PC-9 (cell line): ENCODE measurements around the gene LYPD6B. TPM values are rescaled to one million over a fixed set of nuclear protein-coding genes. Genes with fewer than 3 reads are reported as not detected.

Experiments used
- BruUV-seq: library from RNA; stranded (reverse); fragments of 400-500 nt; replicated peaks from 2 replicates; lab custom pipeline; 2021; lab: Mats Ljungman, UMichigan
- CTCF ChIA-PET: fragments of 300-600 bp; sonication (Branson Sonifier 250); formaldehyde crosslinking; loops from one replicate; lab custom pipeline; 2022; ENCODE audit warnings: antibody characterized with exemption; lab: Charles Lee
- POLR2A ChIA-PET: fragments of 300-600 bp; sonication (Branson Sonifier 250); formaldehyde crosslinking; loops from one replicate; lab custom pipeline; 2022; ENCODE audit warnings: antibody characterized with exemption; ENCODE audit not compliant: unreplicated experiment; lab: Charles Lee
- DNase-seq, 2 experiments: peaks; one replicate each; pipeline versions ENCODE4 v3.0.0 to v3.0.0-alpha.2; 2015 to 2022; ENCODE audit warnings: mixed read lengths in 1 of 2
- H2AFZ ChIP-seq: fragments of 200-600 bp; sonication (generic); 2 replicates; pipeline ENCODE4 v1.8.1; 2017; ENCODE audit warnings: antibody characterized with exemption
- H3F3A ChIP-seq: fragments of 200-600 bp; sonication (generic); 2 replicates; pipeline ENCODE4 v1.8.1; 2017; ENCODE audit warnings: antibody characterized with exemption, mild to moderate bottlenecking, low read depth; ENCODE audit not compliant: insufficient read depth
- H3K27ac ChIP-seq: fragments of 200-600 bp; sonication (generic); 2 replicates; pipeline ENCODE4 v1.6.1; 2016; ENCODE audit warnings: mixed run types
- H3K27me3 ChIP-seq: fragments of 200-600 bp; sonication (generic); 2 replicates; pipeline ENCODE4 v1.6.1; 2016; ENCODE audit warnings: low read depth, mixed run types; ENCODE audit not compliant: insufficient read depth
- H3K36me3 ChIP-seq: fragments of 200-600 bp; sonication (generic); 2 replicates; pipeline ENCODE4 v1.6.1; 2016; ENCODE audit warnings: low read depth, mixed run types
- H3K4me1 ChIP-seq: fragments of 200-600 bp; sonication (generic); replicated peaks from 2 replicates; pipeline ENCODE4 v1.6.1; 2016; ENCODE audit warnings: mixed run types; ENCODE audit not compliant: insufficient read depth
- H3K4me2 ChIP-seq: fragments of 200-600 bp; sonication (generic); 2 replicates; pipeline ENCODE4 v1.6.1; 2017; ENCODE audit warnings: mixed run types
- H3K4me3 ChIP-seq: fragments of 200-600 bp; sonication (generic); 2 replicates; pipeline ENCODE4 v1.6.1; 2016; ENCODE audit warnings: mixed run types
- H3K79me2 ChIP-seq: fragments of 200-600 bp; sonication (generic); 2 replicates; pipeline ENCODE4 v1.6.1; 2017; ENCODE audit warnings: low read depth, mixed run types
- H3K9me2 ChIP-seq: fragments of 200-600 bp; sonication (generic); 2 replicates; pipeline ENCODE4 v1.8.1; 2017; ENCODE audit warnings: mild to moderate bottlenecking; ENCODE audit not compliant: insufficient read depth
- H3K9me3 ChIP-seq: fragments of 200-600 bp; sonication (generic); 2 replicates; pipeline ENCODE4 v1.8.1; 2016; ENCODE audit warnings: low read depth; ENCODE audit not compliant: insufficient read depth
- H4K20me1 ChIP-seq: fragments of 200-600 bp; sonication (generic); 2 replicates; pipeline ENCODE4 v1.8.1; 2017; ENCODE audit not compliant: insufficient read depth
- EZH2 ChIP-seq: fragments of 200-600 bp; sonication (generic); IDR thresholded peaks from 2 replicates; pipeline ENCODE4 v1.8.0; 2017; ENCODE audit warnings: antibody characterized with exemption, low read depth
- intact Hi-C: fragments of 100-400 bp; cut with micrococcal nuclease; formaldehyde crosslinking; loops from one replicate; pipeline ENCODE4 v1.10.0; 2022; ENCODE audit not compliant: unreplicated experiment
- total RNA-seq: library from RNA; stranded (reverse); gene quantifications from 2 replicates; pipeline ENCODE4 v1.2.3, GENCODE V29; 2021
- TF ChIP-seq, protein P1 (sequence below): fragments of 200-600 bp; sonication (generic); conservative IDR thresholded peaks from 2 replicates; pipeline ENCODE4 v1.6.1; 2017; ENCODE audit warnings: mixed run types, antibody characterized with exemption, mild to moderate bottlenecking, moderate library complexity

Gene LYPD6B
- total RNA-seq, 1 experiment from 2014 or later: 10.0 TPM

DNA sequence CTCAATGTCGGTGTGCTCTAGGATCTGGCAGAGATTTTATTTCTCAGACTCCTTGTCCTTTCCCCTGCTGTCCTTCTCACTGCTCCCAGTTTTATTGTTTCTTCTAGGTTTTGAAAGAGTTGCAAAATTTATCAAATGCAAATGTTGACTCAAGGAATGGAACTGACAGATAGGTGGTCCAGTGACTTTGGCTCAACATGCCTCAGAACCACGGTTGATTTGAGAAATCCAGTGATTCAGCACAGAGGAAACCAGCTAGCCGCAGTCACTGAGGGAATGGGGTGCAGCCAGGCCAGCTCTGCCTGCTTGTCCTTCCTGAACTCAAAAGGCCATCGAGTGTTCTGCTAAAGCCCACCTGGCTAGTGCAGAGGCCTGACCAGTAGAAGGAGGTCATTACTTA is 166.2 kb downstream of the LYPD6B start:
- Histone ChIP-seq H3K36me3 (no peaks in the 10 kb centered on the region; the same call in 1 of the 2 replicates), H3K27ac (no peak overlapping the region), H3K9me3 (no peaks in the 10 kb centered on the region; the same call in 1 of the 2 replicates), H3K4me1 (peaks cover 11% of the 10 kb centered on the region), H3K4me3 (no peak overlapping the region), H4K20me1 (no peaks in the 10 kb centered on the region), H3F3A (peaks cover 9% of the 10 kb centered on the region; the same call in 1 of the 2 replicates), H3K27me3 (no peaks in the 10 kb centered on the region), H2AFZ (no peak overlapping the region), H3K4me2 (no peak overlapping the region), H3K9me2 (no peaks in the 10 kb centered on the region), H3K79me2 (no peaks in the 10 kb centered on the region)
- POLR2A ChIA-PET: no interaction called here
- CTCF ChIA-PET: no interaction called here
- BruUV-seq: no TSS peak
- DNase-seq: no peak
- intact Hi-C loops: no loop called here
- no peak for TF ChIP-seq EZH2
- TF ChIP-seq, protein P1, sequence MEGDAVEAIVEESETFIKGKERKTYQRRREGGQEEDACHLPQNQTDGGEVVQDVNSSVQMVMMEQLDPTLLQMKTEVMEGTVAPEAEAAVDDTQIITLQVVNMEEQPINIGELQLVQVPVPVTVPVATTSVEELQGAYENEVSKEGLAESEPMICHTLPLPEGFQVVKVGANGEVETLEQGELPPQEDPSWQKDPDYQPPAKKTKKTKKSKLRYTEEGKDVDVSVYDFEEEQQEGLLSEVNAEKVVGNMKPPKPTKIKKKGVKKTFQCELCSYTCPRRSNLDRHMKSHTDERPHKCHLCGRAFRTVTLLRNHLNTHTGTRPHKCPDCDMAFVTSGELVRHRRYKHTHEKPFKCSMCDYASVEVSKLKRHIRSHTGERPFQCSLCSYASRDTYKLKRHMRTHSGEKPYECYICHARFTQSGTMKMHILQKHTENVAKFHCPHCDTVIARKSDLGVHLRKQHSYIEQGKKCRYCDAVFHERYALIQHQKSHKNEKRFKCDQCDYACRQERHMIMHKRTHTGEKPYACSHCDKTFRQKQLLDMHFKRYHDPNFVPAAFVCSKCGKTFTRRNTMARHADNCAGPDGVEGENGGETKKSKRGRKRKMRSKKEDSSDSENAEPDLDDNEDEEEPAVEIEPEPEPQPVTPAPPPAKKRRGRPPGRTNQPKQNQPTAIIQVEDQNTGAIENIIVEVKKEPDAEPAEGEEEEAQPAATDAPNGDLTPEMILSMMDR: no peak

DNA sequence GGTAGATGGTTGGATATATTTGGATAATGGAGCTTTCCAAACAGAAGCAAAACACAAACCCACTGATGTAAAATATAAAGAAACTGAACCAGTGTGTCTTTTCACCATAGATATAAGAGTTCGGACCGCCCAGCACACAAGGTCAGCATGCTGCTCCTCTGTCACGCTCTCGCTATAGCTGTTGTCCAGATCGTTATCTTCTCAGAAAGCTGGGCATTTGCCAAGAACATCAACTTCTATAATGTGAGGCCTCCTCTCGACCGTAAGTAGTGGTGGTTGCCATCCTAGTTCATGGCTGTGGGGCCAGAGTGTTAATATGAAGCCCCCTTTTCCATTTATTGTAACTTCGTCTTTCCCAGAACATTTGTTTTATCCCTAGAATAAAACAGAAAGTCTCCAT is 166.6 kb downstream of the LYPD6B start:
- Histone ChIP-seq H3K4me1 (peaks cover 7% of the 10 kb centered on the region), H3K36me3 (no peaks in the 10 kb centered on the region; the same call in 1 of the 2 replicates), H3K9me2 (no peaks in the 10 kb centered on the region), H3K27ac (no peak overlapping the region), H3K4me3 (no peak overlapping the region), H3K79me2 (no peaks in the 10 kb centered on the region), H2AFZ (no peak overlapping the region), H3F3A (peaks cover 5% of the 10 kb centered on the region; the same call in 1 of the 2 replicates), H3K9me3 (no peaks in the 10 kb centered on the region; the same call in 1 of the 2 replicates), H3K4me2 (no peak overlapping the region), H3K27me3 (no peaks in the 10 kb centered on the region), H4K20me1 (no peaks in the 10 kb centered on the region)
- no peak for TF ChIP-seq EZH2
- TF ChIP-seq, protein P1: no peak
- ChIA-PET POLR2A (no interaction called here), CTCF (no interaction called here)
- intact Hi-C loops: no loop called here
- DNase-seq: no peak
- BruUV-seq: no TSS peak

DNA sequence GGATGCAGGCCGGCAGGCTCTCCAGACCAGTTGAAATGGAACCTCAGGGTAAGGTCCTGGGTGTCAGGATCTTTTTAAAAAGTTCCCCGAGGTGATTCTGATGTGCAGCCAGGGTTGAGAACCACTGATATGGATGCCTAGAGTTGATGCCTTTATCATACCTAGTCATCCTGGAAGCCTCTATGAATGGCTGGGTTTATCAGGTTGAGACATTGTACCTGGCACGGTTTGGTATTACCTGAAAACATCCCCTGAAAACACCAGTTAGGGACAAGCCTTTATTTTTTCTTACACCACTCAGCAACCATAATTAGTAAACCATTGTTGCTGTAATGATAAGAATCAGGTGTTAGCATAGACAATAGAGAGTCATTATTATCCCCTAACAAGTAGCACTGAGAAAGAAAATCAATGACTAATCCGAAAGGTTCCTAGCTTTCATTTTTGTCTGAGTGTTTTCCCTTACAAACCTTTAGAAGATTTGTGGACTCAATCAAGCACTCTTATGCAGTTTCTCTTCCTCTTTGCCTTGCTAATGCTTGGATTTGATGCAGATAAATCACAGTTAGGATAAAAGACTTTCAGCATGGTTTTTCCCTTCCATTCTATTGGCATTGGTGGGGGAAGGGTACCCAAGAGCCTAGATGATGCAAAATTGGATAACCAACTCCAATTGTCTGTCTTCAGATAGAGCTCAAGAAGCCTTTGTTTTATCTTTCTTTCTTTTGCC is 175.4 kb downstream of the LYPD6B start:
- no TSS peak for BruUV-seq
- H3K4me3 ChIP-seq: no peak overlapping the region
- no peak for TF ChIP-seq EZH2
- TF ChIP-seq, protein P1: no peak
- no peak overlapping the region for H3K4me2 ChIP-seq
- POLR2A ChIA-PET: no interaction called here
- intact Hi-C loops: no loop called here
- H3K9me2 ChIP-seq: no peaks in the 10 kb centered on the region
- DNase-seq: no peak
- H3K27ac ChIP-seq: no peak overlapping the region
- H3K79me2 ChIP-seq: no peaks in the 10 kb centered on the region
- H3K9me3 ChIP-seq: no peaks in the 10 kb centered on the region
- no peaks in the 10 kb centered on the region for H3K36me3 ChIP-seq
- H3K4me1 ChIP-seq: no peaks in the 10 kb centered on the region
- CTCF ChIA-PET: no interaction called here
- no peaks in the 10 kb centered on the region for H3F3A ChIP-seq
- H3K27me3 ChIP-seq: no peaks in the 10 kb centered on the region
- no peak overlapping the region for H2AFZ ChIP-seq
- no peaks in the 10 kb centered on the region for H4K20me1 ChIP-seq
